H1 (cell line): Measurements from ENCODE around the gene KLHDC7B. TPM values are rescaled to one million over a fixed set of nuclear protein-coding genes. Genes with fewer than 3 reads are reported as not detected.
A peak's percentile ranks its signal among the peaks of the same experiment; 100 is the strongest.

Experiments
- CTCF ChIP-seq, 3 experiments: IDR thresholded peaks; 1 replicate in 2 of 3; 2 replicates in 1 of 3; pipeline versions ENCODE4 v1.5.1 to v1.6.1; 2011; ENCODE audit warnings: low read length in 3 of 3, mild to moderate bottlenecking in 3 of 3, inconsistent platforms in 2 of 3, low read depth in 1 of 3, moderate library complexity in 1 of 3; ENCODE audit not compliant: insufficient read depth in 1 of 3; ENCODE audit errors: control extremely low read depth in 1 of 3
- EGR1 ChIP-seq: IDR thresholded peaks from 2 replicates; pipeline ENCODE4 v1.6.1; 2011; ENCODE audit warnings: low read depth, low read length, borderline replicate concordance
- EZH2 ChIP-seq: fragments of 200-600 bp; sonication (generic); IDR thresholded peaks from 2 replicates; pipeline ENCODE4 v1.7.1; 2012; ENCODE audit warnings: low read depth, mild to moderate bottlenecking, moderate library complexity, low read length, inconsistent platforms; ENCODE audit not compliant: severe bottlenecking
- HDAC2 ChIP-seq, 2 experiments: fragments of 300-600 bp in 1 of 2; sonication (generic) in 1 of 2; IDR thresholded peaks; 2 replicates each; pipeline ENCODE4 v1.6.1; 2011 to 2012; ENCODE audit warnings: low read depth in 2 of 2, low read length in 2 of 2, mild to moderate bottlenecking in 2 of 2, moderate library complexity in 2 of 2, borderline replicate concordance in 1 of 2, inconsistent platforms in 1 of 2
- JUN ChIP-seq: IDR thresholded peaks from 2 replicates; pipeline ENCODE4 v1.6.1; 2011; ENCODE audit warnings: low read depth, mild to moderate bottlenecking, improper control_type of control experiment, low read length
- KDM4A ChIP-seq: IDR thresholded peaks from one replicate; pipeline ENCODE4 v1.7.1; 2012; ENCODE audit warnings: low read depth, mild to moderate bottlenecking, moderate library complexity, low read length, inconsistent platforms; ENCODE audit not compliant: severe bottlenecking
- NANOG ChIP-seq: IDR thresholded peaks from 2 replicates; pipeline ENCODE4 v1.6.1; 2011; ENCODE audit warnings: low read length, low read depth, mild to moderate bottlenecking, inconsistent platforms; ENCODE audit not compliant: insufficient read depth, poor library complexity, severe bottlenecking
- POLR2A ChIP-seq, 2 experiments: IDR thresholded peaks; 1 replicate in 1 of 2; 2 replicates in 1 of 2; pipeline ENCODE4 v1.6.1; 2011; ENCODE audit warnings: low read depth in 2 of 2, low read length in 2 of 2, mild to moderate bottlenecking in 2 of 2; ENCODE audit errors: control extremely low read depth in 1 of 2
- POLR2AphosphoS5 ChIP-seq: IDR thresholded peaks from 2 replicates; pipeline ENCODE4 v1.6.1; 2011; ENCODE audit warnings: low read depth, low read length
- POU5F1 ChIP-seq: IDR thresholded peaks from 2 replicates; pipeline ENCODE4 v1.6.1; 2011; ENCODE audit warnings: low read depth, mild to moderate bottlenecking, low read length, moderate library complexity
- RAD21 ChIP-seq, 2 experiments: IDR thresholded peaks in 1 of 2; conservative IDR thresholded peaks in 1 of 2; 2 replicates each; pipeline ENCODE4 v1.6.1; 2011; ENCODE audit warnings: low read depth in 2 of 2, low read length in 2 of 2, improper control_type of control experiment in 1 of 2, inconsistent platforms in 1 of 2, mild to moderate bottlenecking in 1 of 2, moderate library complexity in 1 of 2
- SIN3A ChIP-seq, 2 experiments: IDR thresholded peaks in 1 of 2; conservative IDR thresholded peaks in 1 of 2; 2 replicates each; pipeline ENCODE4 v1.6.1; 2011 to 2012; ENCODE audit warnings: low read length in 2 of 2, improper control_type of control experiment in 1 of 2, low read depth in 1 of 2, mild to moderate bottlenecking in 1 of 2
- TAF1 ChIP-seq: IDR thresholded peaks from 2 replicates; pipeline ENCODE4 v1.6.1; 2011; ENCODE audit warnings: mild to moderate bottlenecking, low read depth, low read length
- TAF7 ChIP-seq: optimal IDR thresholded peaks from 2 replicates; pipeline ENCODE3; 2011; ENCODE audit warnings: low read depth, mild to moderate bottlenecking, inconsistent platforms, low read length, moderate library complexity, borderline replicate concordance
- TCF12 ChIP-seq: IDR thresholded peaks from 2 replicates; pipeline ENCODE4 v1.6.1; 2011; ENCODE audit warnings: low read depth, mild to moderate bottlenecking, low read length
- TEAD4 ChIP-seq: IDR thresholded peaks from 2 replicates; pipeline ENCODE4 v1.6.1; 2012; ENCODE audit warnings: low read depth, low read length, inconsistent platforms, mixed read lengths
- YY1 ChIP-seq: IDR thresholded peaks from 2 replicates; pipeline ENCODE4 v1.6.1; 2011; ENCODE audit warnings: low read depth, mild to moderate bottlenecking, low read length
- ZNF274 ChIP-seq: IDR thresholded peaks from 2 replicates; pipeline ENCODE4 v1.7.0; 2012; ENCODE audit warnings: low read length, borderline replicate concordance; ENCODE audit errors: extremely low read depth
- polyA plus RNA-seq, 7 experiments: library from polyadenylated mRNA; depleted of rRNA in 3 of 7; stranded (reverse) in 5 of 7; unstranded in 2 of 7; fragments of >200 nt in 5 of 7; fragments of 200-250 nt in 2 of 7; gene quantifications; 1 replicate in 5 of 7; 2 replicates in 1 of 7; 4 replicates in 1 of 7; pipeline versions ENCODE4 v1.2.1 to v1.2.3, GENCODE V29; 2011 to 2013; ENCODE audit warnings: missing spikeins in 2 of 7, mixed read lengths in 2 of 7
- total RNA-seq: library from RNA; stranded (reverse); fragmentation: NEBNext Ultra II Directional; extraction: Animal tissue kit (Norgen Biotek cat#: 25700); gene quantifications from 2 replicates; pipeline ENCODE4 v1.2.1, GENCODE V29; 2021
- TF ChIP-seq, protein P1 (sequence below): IDR thresholded peaks from 2 replicates; pipeline ENCODE4 v1.6.1; 2011; ENCODE audit warnings: low read depth, mild to moderate bottlenecking, low read length; ENCODE audit not compliant: insufficient read depth

KLHDC7B gene
- total and polyA plus RNA-seq, 2 of the 8 experiments (the other 6 are each of a cell fraction or from before 2014, with no cell fraction given), result not detected

- TF ChIP-seq SIN3A (conservative IDR thresholded peaks at IDR 0.05 in 1 of 2, IDR thresholded peaks at IDR 0.05 in 1 of 2; ENCODE audit: low read depth in 1 of 2, low read length in 2 of 2) (0 out of 4 replicates have a peak, but pooled peaks of 1 of the 2 experiments have one; percentile 39), JUN (no peak), TAF7 (no peak), CTCF (IDR thresholded peaks at IDR 0.05; ENCODE audit: control extremely low read depth in 1 of 3, insufficient read depth in 1 of 3, low read depth in 1 of 3, low read length in 3 of 3) (peak; percentile 81 to 88 (median 84)), TCF12 (no peak), POLR2A (IDR thresholded peaks at IDR 0.05; ENCODE audit: control extremely low read depth in 1 of 2, low read depth in 2 of 2, low read length in 2 of 2) (no peak), YY1 (no peak), KDM4A (peak; percentile 44), RAD21 (IDR thresholded peaks at IDR 0.05 in 1 of 2, conservative IDR thresholded peaks at IDR 0.05 in 1 of 2; ENCODE audit: low read depth in 2 of 2, low read length in 2 of 2) (peak; percentile 55 to 69; a peak in 3 of 4 replicates), EGR1 (no peak), EZH2 (no peak), TEAD4 (peak; percentile 42; the same call in 1 of the 2 replicates), HDAC2 (IDR thresholded peaks at IDR 0.05; ENCODE audit: borderline replicate concordance in 1 of 2, low read depth in 2 of 2, low read length in 2 of 2) (no peak), NANOG (no peak), ZNF274 (no peak), POU5F1 (no peak), POLR2AphosphoS5 (no peak), TAF1 (no peak)
- TF ChIP-seq, protein P1, sequence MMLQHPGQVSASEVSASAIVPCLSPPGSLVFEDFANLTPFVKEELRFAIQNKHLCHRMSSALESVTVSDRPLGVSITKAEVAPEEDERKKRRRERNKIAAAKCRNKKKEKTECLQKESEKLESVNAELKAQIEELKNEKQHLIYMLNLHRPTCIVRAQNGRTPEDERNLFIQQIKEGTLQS, result no peak
Measured at GRCh38 chr22:50562523-50563412, 17.1 kb downstream of the KLHDC7B start, which contains the start of gene SYCE3 (continued).
